Keratinocyte (primary cell): ENCODE measurements around the gene ERAS.

Experiments
- EZH2 ChIP-seq: IDR thresholded peaks from one replicate; pipeline ENCODE4 v1.6.1; 2012; ENCODE audit warnings: inconsistent platforms, mild to moderate bottlenecking, low read length, moderate library complexity
- TF ChIP-seq, protein P1 (sequence below), 3 experiments: IDR thresholded peaks in 1 of 3; conservative IDR thresholded peaks in 1 of 3; optimal IDR thresholded peaks in 1 of 3; 2 replicates in 2 of 3; 3 replicates in 1 of 3; pipeline versions ENCODE3 to v1.5.1; 2011; ENCODE audit warnings: low read length in 3 of 3, mild to moderate bottlenecking in 3 of 3, moderate library complexity in 2 of 3, control low read depth in 1 of 3, inconsistent platforms in 1 of 3; ENCODE audit not compliant: insufficient read depth in 2 of 3; ENCODE audit errors: extremely low read depth in 1 of 3

DNA sequence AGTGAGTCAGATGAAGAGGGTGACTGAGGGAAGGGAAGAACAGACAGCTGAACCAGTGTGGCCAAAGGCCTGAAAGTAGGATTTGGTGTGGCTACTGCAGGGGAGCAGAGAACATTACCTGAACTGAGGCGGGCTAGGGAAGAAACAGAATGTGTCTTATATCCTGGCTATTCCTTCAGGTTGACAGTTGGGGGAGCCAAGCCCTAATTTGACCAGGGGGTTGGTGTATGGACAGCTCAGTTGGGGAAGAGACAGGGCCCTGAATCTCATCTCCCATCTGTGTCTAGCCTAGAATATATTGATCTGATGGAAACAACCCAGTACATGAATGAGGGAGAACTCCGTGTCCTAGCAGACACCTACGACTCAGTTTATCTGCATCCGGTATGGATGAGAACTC lies 20.2 kb upstream of the ERAS start:
- TF ChIP-seq, protein P1, sequence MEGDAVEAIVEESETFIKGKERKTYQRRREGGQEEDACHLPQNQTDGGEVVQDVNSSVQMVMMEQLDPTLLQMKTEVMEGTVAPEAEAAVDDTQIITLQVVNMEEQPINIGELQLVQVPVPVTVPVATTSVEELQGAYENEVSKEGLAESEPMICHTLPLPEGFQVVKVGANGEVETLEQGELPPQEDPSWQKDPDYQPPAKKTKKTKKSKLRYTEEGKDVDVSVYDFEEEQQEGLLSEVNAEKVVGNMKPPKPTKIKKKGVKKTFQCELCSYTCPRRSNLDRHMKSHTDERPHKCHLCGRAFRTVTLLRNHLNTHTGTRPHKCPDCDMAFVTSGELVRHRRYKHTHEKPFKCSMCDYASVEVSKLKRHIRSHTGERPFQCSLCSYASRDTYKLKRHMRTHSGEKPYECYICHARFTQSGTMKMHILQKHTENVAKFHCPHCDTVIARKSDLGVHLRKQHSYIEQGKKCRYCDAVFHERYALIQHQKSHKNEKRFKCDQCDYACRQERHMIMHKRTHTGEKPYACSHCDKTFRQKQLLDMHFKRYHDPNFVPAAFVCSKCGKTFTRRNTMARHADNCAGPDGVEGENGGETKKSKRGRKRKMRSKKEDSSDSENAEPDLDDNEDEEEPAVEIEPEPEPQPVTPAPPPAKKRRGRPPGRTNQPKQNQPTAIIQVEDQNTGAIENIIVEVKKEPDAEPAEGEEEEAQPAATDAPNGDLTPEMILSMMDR (optimal IDR thresholded peaks at IDR 0.05 in 1 of 3, IDR thresholded peaks at IDR 0.05 in 1 of 3, conservative IDR thresholded peaks at IDR 0.05 in 1 of 3; ENCODE audit: extremely low read depth in 1 of 3, insufficient read depth in 2 of 3, low read length in 3 of 3), result peak in 1 of 3 experiments; percentile 20
- no peak for TF ChIP-seq EZH2
